GM12864 (cell line): ENCODE data around the gene MARCHF9.

Source experiments
- DNase-seq: peaks from one replicate; pipeline ENCODE4 v3.0.0-alpha.2; 2011; ENCODE audit warnings: low read depth
- H3K4me3 ChIP-seq: 2 replicates; pipeline ENCODE4 v1.5.1; 2011; ENCODE audit warnings: mild to moderate bottlenecking, low read depth, low read length, control low read depth
- CTCF ChIP-seq: IDR thresholded peaks from 2 replicates; pipeline ENCODE4 v1.5.1; 2011; ENCODE audit warnings: low read depth, mild to moderate bottlenecking, moderate library complexity, low read length, control low read depth, inconsistent platforms; ENCODE audit errors: missing control alignments

MARCHF9 gene

GRCh38 chr12:57722716-57723629, 31.9 kb upstream of the MARCHF9 start:
- TF ChIP-seq CTCF = no peak
- H3K4me3 ChIP-seq = no peak overlapping the region
- no peak for DNase-seq

GRCh38 chr12:57723630-57723962, 31.3 kb upstream of the MARCHF9 start:
- no peak overlapping the region for H3K4me3 ChIP-seq
- DNase-seq = no peak
- TF ChIP-seq CTCF = no peak

- no peak for DNase-seq
- no peak overlapping the region for H3K4me3 ChIP-seq
- TF ChIP-seq CTCF = no peak
Measured at GRCh38 chr12:57724003-57724935, 30.6 kb upstream of the MARCHF9 start.

GRCh38 chr12:57724936-57725740, 29.8 kb upstream of the MARCHF9 start:
- DNase-seq = no peak
- H3K4me3 ChIP-seq = no peak overlapping the region
- TF ChIP-seq CTCF = no peak

GRCh38 chr12:57725851-57726150, 29.1 kb upstream of the MARCHF9 start:
- H3K4me3 ChIP-seq = no peak overlapping the region
- DNase-seq = no peak
- TF ChIP-seq CTCF = no peak

GRCh38 chr12:57726151-57726883, 28.6 kb upstream of the MARCHF9 start:
- no peak overlapping the region for H3K4me3 ChIP-seq
- TF ChIP-seq CTCF = peak; percentile 34
- no peak for DNase-seq
